HEK293 (cell line): ENCODE data around the gene MTARC1.

Experiments used
- CTCF ChIA-PET: fragments of 350-600 bp; formaldehyde crosslinking; extraction: SDS; loops from one replicate; lab custom pipeline; 2021; ENCODE audit warnings: antibody characterized with exemption; lab: Yijun Ruan, JAX
- POLR2A ChIA-PET: fragments of 300-600 bp; formaldehyde crosslinking; extraction: SDS; loops from one replicate; lab custom pipeline; 2020; ENCODE audit warnings: antibody characterized with exemption, inconsistent platforms; lab: Yijun Ruan, JAX
- H3K27ac ChIP-seq: fragments of 200-500 bp; sonication (Bioruptor generic); 2 replicates; pipeline ENCODE4 v1.5.1; 2014; ENCODE audit warnings: low read depth, low read length, control low read depth, inconsistent platforms; ENCODE audit errors: extremely low read depth
- H3K36me3 ChIP-seq, 2 experiments: fragments of 200-500 bp in 1 of 2; sonication (Bioruptor generic) in 1 of 2; 1 replicate in 1 of 2; 2 replicates in 1 of 2; pipeline ENCODE4 v1.5.1; 2014 to 2017; ENCODE audit warnings: inconsistent platforms in 2 of 2, low read length in 2 of 2; ENCODE audit not compliant: control insufficient read depth in 2 of 2, insufficient read depth in 1 of 2
- H3K4me1 ChIP-seq: fragments of 200-500 bp; sonication (Bioruptor generic); 2 replicates; pipeline ENCODE4 v1.5.1; 2014; ENCODE audit warnings: mild to moderate bottlenecking, low read length, inconsistent platforms; ENCODE audit not compliant: control insufficient read depth, insufficient read depth
- H3K4me3 ChIP-seq: 2 replicates; pipeline ENCODE4 v1.5.1; 2011; ENCODE audit warnings: low read depth, mild to moderate bottlenecking, control low read depth, low read length, moderate library complexity
- H3K9me3 ChIP-seq: fragments of 200-500 bp; sonication (Bioruptor generic); 2 replicates; pipeline ENCODE4 v1.5.1; 2014; ENCODE audit warnings: low read depth, low read length, inconsistent platforms; ENCODE audit not compliant: control insufficient read depth, insufficient read depth
- CTCF ChIP-seq: fragments of 450-650 bp; formaldehyde crosslinking; IDR thresholded peaks from 2 replicates; pipeline ENCODE4 v1.5.1; 2016; ENCODE audit warnings: missing biosample characterization, missing genetic modification characterization
- HOXC10 ChIP-seq: sonication (generic); formaldehyde crosslinking; IDR thresholded peaks from 2 replicates; pipeline ENCODE4 v1.8.1; 2023; ENCODE audit warnings: mild to moderate bottlenecking, missing genetic modification reagents
- KLF10 ChIP-seq: fragments of 450-650 bp; IDR thresholded peaks from 2 replicates; pipeline ENCODE4 v1.5.1; 2018; ENCODE audit warnings: missing biosample characterization, mild to moderate bottlenecking, missing genetic modification characterization
- KLF7 ChIP-seq: fragments of 450-650 bp; formaldehyde crosslinking; IDR thresholded peaks from 2 replicates; pipeline ENCODE4 v1.5.1; 2016; ENCODE audit warnings: missing biosample characterization, missing genetic modification characterization, borderline replicate concordance
- PBX3 ChIP-seq: sonication (generic); formaldehyde crosslinking; IDR thresholded peaks from 2 replicates; pipeline ENCODE4 v1.8.1; 2022; ENCODE audit warnings: mild to moderate bottlenecking, moderate library complexity, missing genetic modification reagents
- SETDB1 ChIP-seq: IDR thresholded peaks from one replicate; pipeline ENCODE4 v1.6.1; 2017; ENCODE audit warnings: mild to moderate bottlenecking, low read length, moderate library complexity, mixed read lengths; ENCODE audit not compliant: insufficient read length
- TRIM28 ChIP-seq: IDR thresholded peaks from 2 replicates; pipeline ENCODE4 v1.6.1; 2011; ENCODE audit warnings: low read length, control low read depth, borderline replicate concordance
- ZBTB17 ChIP-seq: fragments of 450-650 bp; formaldehyde crosslinking; IDR thresholded peaks from 2 replicates; pipeline ENCODE4 v1.5.1; 2016; ENCODE audit warnings: missing biosample characterization, missing genetic modification characterization
- ZBTB26 ChIP-seq: fragments of 450-650 bp; formaldehyde crosslinking; optimal IDR thresholded peaks from 2 replicates; pipeline ENCODE3; 2016; ENCODE audit warnings: missing biosample characterization, mild to moderate bottlenecking, missing genetic modification characterization
- ZBTB48 ChIP-seq: fragments of 450-650 bp; formaldehyde crosslinking; IDR thresholded peaks from 2 replicates; pipeline ENCODE4 v1.5.1; 2016; ENCODE audit warnings: missing biosample characterization, missing genetic modification characterization
- ZFP37 ChIP-seq: fragments of 450-650 bp; formaldehyde crosslinking; IDR thresholded peaks from 2 replicates; pipeline ENCODE4 v1.5.1; 2016; ENCODE audit warnings: missing biosample characterization, missing genetic modification characterization
- ZNF138 ChIP-seq: fragments of 450-650 bp; formaldehyde crosslinking; IDR thresholded peaks from 2 replicates; pipeline ENCODE4 v1.5.1; 2016; ENCODE audit warnings: missing biosample characterization, missing genetic modification characterization, borderline replicate concordance
- ZNF157 ChIP-seq: fragments of 450-650 bp; formaldehyde crosslinking; IDR thresholded peaks from 2 replicates; pipeline ENCODE4 v1.5.1; 2016; ENCODE audit warnings: missing biosample characterization, missing genetic modification characterization
- ZNF184 ChIP-seq: fragments of 450-650 bp; IDR thresholded peaks from 2 replicates; pipeline ENCODE4 v1.5.1; 2018; ENCODE audit warnings: missing biosample characterization, mild to moderate bottlenecking, missing genetic modification characterization
- ZNF2 ChIP-seq: fragments of 450-650 bp; formaldehyde crosslinking; IDR thresholded peaks from 2 replicates; pipeline ENCODE4 v1.5.1; 2016; ENCODE audit warnings: missing biosample characterization, missing genetic modification characterization
- ZNF202 ChIP-seq: fragments of 450-650 bp; formaldehyde crosslinking; IDR thresholded peaks from 2 replicates; pipeline ENCODE4 v1.5.1; 2016; ENCODE audit warnings: missing biosample characterization, missing genetic modification characterization, borderline replicate concordance
- ZNF223 ChIP-seq: fragments of 450-650 bp; formaldehyde crosslinking; IDR thresholded peaks from 2 replicates; pipeline ENCODE4 v1.5.1; 2016; ENCODE audit warnings: missing biosample characterization, missing genetic modification characterization
- ZNF350 ChIP-seq: fragments of 450-650 bp; formaldehyde crosslinking; IDR thresholded peaks from 2 replicates; pipeline ENCODE4 v1.5.0; 2017; ENCODE audit warnings: missing biosample characterization, mild to moderate bottlenecking, missing genetic modification characterization
- ZNF37A ChIP-seq: fragments of 450-650 bp; IDR thresholded peaks from 2 replicates; pipeline ENCODE4 v1.5.1; 2018; ENCODE audit warnings: missing biosample characterization, missing genetic modification characterization
- ZNF473 ChIP-seq: fragments of 450-650 bp; formaldehyde crosslinking; IDR thresholded peaks from 2 replicates; pipeline ENCODE4 v1.5.1; 2017; ENCODE audit warnings: missing biosample characterization, missing genetic modification characterization
- ZNF530 ChIP-seq: fragments of 450-650 bp; formaldehyde crosslinking; IDR thresholded peaks from 2 replicates; pipeline ENCODE4 v1.5.1; 2016; ENCODE audit warnings: low read depth, missing biosample characterization, missing genetic modification characterization
- ZNF548 ChIP-seq: fragments of 450-650 bp; formaldehyde crosslinking; IDR thresholded peaks from 2 replicates; pipeline ENCODE4 v1.5.1; 2016; ENCODE audit warnings: missing biosample characterization, missing genetic modification characterization
- ZNF585B ChIP-seq: fragments of 450-650 bp; formaldehyde crosslinking; IDR thresholded peaks from 2 replicates; pipeline ENCODE4 v1.5.1; 2016; ENCODE audit warnings: missing biosample characterization, missing genetic modification characterization
- ZNF596 ChIP-seq: fragments of 450-650 bp; IDR thresholded peaks from 2 replicates; pipeline ENCODE4 v1.5.0; 2018; ENCODE audit warnings: missing biosample characterization, mild to moderate bottlenecking, missing genetic modification characterization, moderate library complexity
- ZNF645 ChIP-seq: fragments of 450-650 bp; formaldehyde crosslinking; IDR thresholded peaks from 2 replicates; pipeline ENCODE4; 2016; ENCODE audit warnings: missing biosample characterization, missing genetic modification characterization
- ZNF654 ChIP-seq: fragments of 450-650 bp; formaldehyde crosslinking; IDR thresholded peaks from 2 replicates; pipeline ENCODE4 v1.5.1; 2016; ENCODE audit warnings: low read depth, missing biosample characterization, missing genetic modification characterization
- ZNF670 ChIP-seq: fragments of 450-650 bp; formaldehyde crosslinking; IDR thresholded peaks from 2 replicates; pipeline ENCODE4 v1.5.1; 2016; ENCODE audit warnings: missing biosample characterization, missing genetic modification characterization, low read depth
- ZNF768 ChIP-seq: fragments of 450-650 bp; formaldehyde crosslinking; IDR thresholded peaks from 2 replicates; pipeline ENCODE4 v1.5.1; 2018; ENCODE audit warnings: missing biosample characterization, mild to moderate bottlenecking, missing genetic modification characterization
- ZNF776 ChIP-seq: fragments of 450-650 bp; formaldehyde crosslinking; IDR thresholded peaks from 2 replicates; pipeline ENCODE4 v1.5.0; 2017; ENCODE audit warnings: missing biosample characterization, missing genetic modification characterization, borderline replicate concordance

MTARC1 gene

GRCh38 chr1:220754212-220754917, 32.3 kb upstream of the MTARC1 start (continued):
- TF ChIP-seq ZNF670 (tag by site-specific recombination) (no peak), KLF10 (tag by site-specific recombination) (no peak), ZBTB17 (no peak), ZNF654 (no peak)

- Histone ChIP-seq H3K4me1 (0 out of 2 replicates have a peak, but pooled peaks cover 6% of the 10 kb centered on the region), H3K4me3 (no peak overlapping the region), H3K27ac (no peak overlapping the region), H3K36me3 (peaks cover 20 to 39% of the 10 kb centered on the region in 2 experiments), H3K9me3 (no peaks in the 10 kb centered on the region)
- POLR2A ChIA-PET: no interaction called here
- TF ChIP-seq ZNF202 (no peak), ZBTB48 (tag by site-specific recombination) (no peak), ZNF585B (tag by site-specific recombination) (no peak), ZFP37 (tag by site-specific recombination) (no peak), TRIM28 (no peak), ZNF184 (no peak), ZNF548 (no peak), HOXC10 (CRISPR knock-in tag) (no peak)
- CTCF ChIA-PET: interaction anchor here (0.8 kb wide), 1 partner anchor 20 kb away, joined by 3 read pairs; no protein-coding TSS in a partner anchor
Observed at GRCh38 chr1:220754918-220755295, 31.8 kb upstream of the MTARC1 start.

- Histone ChIP-seq H3K4me3 (no peak overlapping the region), H3K27ac (no peak overlapping the region), H3K9me3 (no peaks in the 10 kb centered on the region), H3K4me1 (0 out of 2 replicates have a peak, but pooled peaks cover 2% of the 10 kb centered on the region), H3K36me3 (peaks cover 20 to 40% of the 10 kb centered on the region in 2 experiments)
- ChIA-PET POLR2A (no interaction called here), CTCF (interaction anchor here (0.8 kb wide), 1 partner anchor 19 kb away, joined by 3 read pairs; no protein-coding TSS in a partner anchor)
- TF ChIP-seq ZNF776: no peak
- no peak for TF ChIP-seq SETDB1
- TF ChIP-seq PBX3: no peak
- TF ChIP-seq TRIM28: no peak
- TF ChIP-seq ZNF645: no peak
- TF ChIP-seq ZNF138 (tag by site-specific recombination): no peak
- TF ChIP-seq CTCF (tag by site-specific recombination): no peak
- TF ChIP-seq ZNF654: no peak
- TF ChIP-seq ZNF223 (tag by site-specific recombination): no peak
- TF ChIP-seq ZBTB26 (tag by site-specific recombination): no peak
- no peak for TF ChIP-seq ZNF37A (tag by site-specific recombination)
- TF ChIP-seq ZNF596: no peak
- no peak for TF ChIP-seq KLF7 (tag by site-specific recombination)
- TF ChIP-seq ZNF768 (tag by site-specific recombination): no peak
- no peak for TF ChIP-seq ZNF473 (tag by site-specific recombination)
- TF ChIP-seq ZNF350 (tag by site-specific recombination): no peak
- TF ChIP-seq ZNF530 (tag by site-specific recombination): no peak
- TF ChIP-seq ZNF157 (tag by site-specific recombination): no peak
- no peak for TF ChIP-seq ZNF2 (tag by site-specific recombination)
Observed at GRCh38 chr1:220755309-220755708, 31.4 kb upstream of the MTARC1 start.
